OCI-LY3 (cell line): ENCODE data around the gene PRRT4.

Source experiments
- H2AFZ ChIP-seq: fragments of 200-600, 300-600 bp; shearing (Covaris generic); 2 replicates; pipeline ENCODE4 v1.6.0; 2014; ENCODE audit warnings: antibody characterized with exemption, low read depth, low read length
- H3K27ac ChIP-seq: fragments of 200-600, 300-600 bp; sonication (generic); 2 replicates; pipeline ENCODE4 v1.5.1; 2014; ENCODE audit warnings: mild to moderate bottlenecking, low read length, moderate library complexity, mixed read lengths
- H3K27me3 ChIP-seq: fragments of 200-600, 300-600 bp; sonication (generic); 2 replicates; pipeline ENCODE4 v1.6.1; 2014; ENCODE audit warnings: low read depth, low read length, mixed read lengths
- H3K36me3 ChIP-seq: fragments of 200-600, 300-600 bp; sonication (generic); replicated peaks from 2 replicates; pipeline ENCODE3; 2014; ENCODE audit warnings: low read depth, low read length, mixed read lengths
- H3K4me1 ChIP-seq: fragments of 300-600, 200-600 bp; sonication (generic); 2 replicates; pipeline ENCODE4 v1.6.1; 2014; ENCODE audit warnings: low read length, mixed read lengths
- H3K4me2 ChIP-seq: fragments of 200-600, 300-600 bp; sonication (generic); 2 replicates; pipeline ENCODE4 v1.6.1; 2014; ENCODE audit warnings: low read length, mixed read lengths
- H3K4me3 ChIP-seq: fragments of 300-600, 200-600 bp; sonication (generic); 2 replicates; pipeline ENCODE4 v1.5.1; 2014; ENCODE audit warnings: antibody characterized with exemption, mild to moderate bottlenecking, low read length, moderate library complexity
- H3K79me2 ChIP-seq: fragments of 300-600, 200-600 bp; shearing (Covaris generic); 2 replicates; pipeline ENCODE4 v1.6.1; 2014; ENCODE audit warnings: mild to moderate bottlenecking, low read length, mixed read lengths
- H3K9ac ChIP-seq: fragments of 300-600, 200-600 bp; shearing (Covaris generic); 2 replicates; pipeline ENCODE4 v1.6.0; 2014; ENCODE audit warnings: mild to moderate bottlenecking, low read length, moderate library complexity
- H3K9me3 ChIP-seq: fragments of 200-600, 300-600 bp; shearing (Covaris generic); 2 replicates; pipeline ENCODE4 v1.6.1; 2014; ENCODE audit warnings: low read length, mixed read lengths; ENCODE audit not compliant: insufficient read depth
- H4K20me1 ChIP-seq: fragments of 200-600, 300-600 bp; sonication (generic); 2 replicates; pipeline ENCODE4 v1.6.1; 2016; ENCODE audit warnings: low read length, mixed read lengths; ENCODE audit not compliant: insufficient read depth
- CTCF ChIP-seq: fragments of 200-600, 300-600 bp; sonication (generic); IDR thresholded peaks from 2 replicates; pipeline ENCODE4 v1.5.1; 2014; ENCODE audit warnings: antibody characterized with exemption, low read length, low read depth
- EZH2phosphoT487 ChIP-seq: fragments of 200-600 bp; shearing (Covaris generic); IDR thresholded peaks from 2 replicates; pipeline ENCODE4 v1.6.1; 2018; ENCODE audit warnings: antibody characterized with exemption, mixed run types, low read depth

The PRRT4 gene

GRCh38 chr7:128404143-128404681 lies 42.7 kb upstream of the PRRT4 start:
- Histone ChIP-seq H3K9ac (peak overlapping the region; percentile 89), H3K27ac (no peak overlapping the region), H3K36me3 (peaks cover 9% of the 10 kb centered on the region)

DNA sequence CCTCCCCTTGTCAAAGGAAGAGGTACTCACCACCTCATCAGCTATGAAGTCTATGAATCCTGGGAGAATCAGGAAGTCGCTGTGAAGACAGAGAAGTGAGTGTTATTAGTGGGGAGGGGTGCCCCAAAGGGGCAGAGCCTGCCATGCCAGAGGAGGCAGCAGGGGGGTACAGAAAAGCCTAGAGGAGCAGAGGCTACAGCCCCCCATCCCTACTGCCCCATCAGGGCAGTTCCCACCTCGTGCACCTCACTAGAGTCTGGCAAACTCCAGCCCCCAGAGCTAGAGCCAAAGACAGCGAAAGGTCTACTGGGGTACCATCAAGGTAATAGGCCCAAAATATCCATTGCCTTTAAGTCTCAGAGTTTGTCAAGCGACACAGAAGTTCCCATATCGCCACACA lies 42.2 kb upstream of the PRRT4 start:
- Histone ChIP-seq H3K9me3 (no peaks in the 10 kb centered on the region), H3K27ac (no peak overlapping the region), H3K4me1 (peaks cover 37% of the 10 kb centered on the region), H3K36me3 (peaks cover 9% of the 10 kb centered on the region), H2AFZ (no peak overlapping the region), H4K20me1 (peaks cover 9% of the 10 kb centered on the region; the same call in 1 of the 2 replicates), H3K27me3 (no peaks in the 10 kb centered on the region), H3K9ac (no peak overlapping the region), H3K4me2 (peak overlapping the region; percentile 86), H3K79me2 (peaks cover 28% of the 10 kb centered on the region), H3K4me3 (no peak overlapping the region)
- no peak for TF ChIP-seq EZH2phosphoT487
- no peak for TF ChIP-seq CTCF

More at GRCh38 chr7:128404143-128404681, 42.7 kb upstream of the PRRT4 start:
- Histone ChIP-seq H2AFZ (no peak overlapping the region), H4K20me1 (peaks cover 9% of the 10 kb centered on the region; the same call in 1 of the 2 replicates), H3K27me3 (no peaks in the 10 kb centered on the region), H3K9me3 (no peaks in the 10 kb centered on the region), H3K4me2 (peak overlapping the region; percentile 86), H3K4me1 (peaks cover 43% of the 10 kb centered on the region), H3K4me3 (peak overlapping the region; percentile 93), H3K79me2 (peaks cover 28% of the 10 kb centered on the region)
- no peak for TF ChIP-seq EZH2phosphoT487
- TF ChIP-seq CTCF, result no peak

DNA sequence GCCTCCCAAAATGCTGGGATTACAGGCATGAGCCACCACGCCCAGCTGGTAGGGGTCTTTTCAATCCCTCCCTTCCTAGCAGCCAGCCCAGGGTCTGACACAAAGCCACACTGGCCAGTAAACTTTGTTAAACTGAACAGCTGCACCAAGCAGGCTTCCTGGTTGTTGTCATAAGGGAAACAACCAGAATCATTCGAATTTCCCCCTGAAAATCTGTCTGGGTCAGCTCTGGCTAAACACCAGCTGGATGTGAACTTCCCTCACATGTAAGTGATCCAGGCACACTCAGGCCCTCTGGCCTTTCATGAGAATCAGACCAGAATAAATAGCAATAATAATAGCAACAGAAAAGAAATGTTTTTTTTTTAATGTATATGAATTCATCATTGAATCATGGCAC lies 40.9 kb upstream of the PRRT4 start:
- H3K36me3 ChIP-seq, result peaks cover 20% of the 10 kb centered on the region

GRCh38 chr7:128400566-128400965 lies 39.1 kb upstream of the PRRT4 start:
- peaks cover 9% of the 10 kb centered on the region; the same call in 1 of the 2 replicates for H4K20me1 ChIP-seq
- H3K9me3 ChIP-seq, result no peaks in the 10 kb centered on the region
- H3K36me3 ChIP-seq, result peaks cover 24% of the 10 kb centered on the region
- H2AFZ ChIP-seq, result no peak overlapping the region
- no peaks in the 10 kb centered on the region for H3K27me3 ChIP-seq
- H3K9ac ChIP-seq, result no peak overlapping the region
- H3K79me2 ChIP-seq, result peaks cover 28% of the 10 kb centered on the region
- no peak for TF ChIP-seq CTCF
- no peak for TF ChIP-seq EZH2phosphoT487
- no peak overlapping the region for H3K27ac ChIP-seq
- no peak overlapping the region for H3K4me3 ChIP-seq
- peaks cover 13% of the 10 kb centered on the region for H3K4me1 ChIP-seq
- no peak overlapping the region for H3K4me2 ChIP-seq

More for the DNA sequence above, 40.9 kb upstream of the PRRT4 start:
- Histone ChIP-seq H3K9me3 (no peaks in the 10 kb centered on the region), H3K27me3 (no peaks in the 10 kb centered on the region), H3K4me1 (peaks cover 25% of the 10 kb centered on the region), H3K4me3 (no peak overlapping the region), H2AFZ (no peak overlapping the region), H3K4me2 (no peak overlapping the region), H3K9ac (no peak overlapping the region), H4K20me1 (peaks cover 9% of the 10 kb centered on the region; the same call in 1 of the 2 replicates), H3K27ac (no peak overlapping the region), H3K79me2 (peaks cover 28% of the 10 kb centered on the region)
- TF ChIP-seq CTCF (no peak), EZH2phosphoT487 (no peak)
